Measurements from ENCODE around the gene CORO1C.

DNA sequence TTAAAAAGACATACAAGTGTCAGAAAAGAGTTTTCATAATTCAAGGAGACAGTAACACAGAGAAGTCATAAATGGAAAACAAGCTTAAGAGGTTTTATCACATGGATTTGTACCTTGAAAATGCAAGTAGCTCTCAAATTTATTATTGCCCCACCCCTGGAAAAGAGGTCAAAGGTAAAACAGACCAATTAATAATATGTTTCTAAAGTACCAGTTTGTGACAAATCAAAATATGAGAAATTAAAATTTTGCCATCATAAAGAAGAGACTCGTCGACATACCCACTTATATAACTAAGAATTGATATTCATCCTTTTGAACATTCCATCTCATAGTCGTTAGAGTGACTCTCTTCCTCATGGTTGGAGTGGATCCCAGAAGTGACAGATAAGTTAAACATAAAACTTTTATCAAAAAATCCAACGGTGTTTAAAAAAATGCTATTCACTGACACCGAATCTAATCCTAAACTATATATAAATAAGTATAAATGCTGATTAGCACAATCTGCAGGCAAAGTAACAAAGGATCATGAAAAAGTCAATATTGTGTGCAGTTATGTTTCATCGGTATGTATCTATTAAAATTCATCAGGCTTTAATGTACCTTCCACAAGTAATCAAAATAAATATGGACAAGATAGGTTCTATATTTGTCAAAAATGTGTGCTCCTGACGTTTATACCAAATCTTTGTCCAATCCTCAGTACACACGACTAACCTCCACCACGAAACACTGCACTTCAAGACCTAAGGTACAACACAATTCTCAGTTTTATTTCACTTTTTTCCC is 2.3 kb downstream of the CORO1C start:
- TF ChIP-seq, protein P1, sequence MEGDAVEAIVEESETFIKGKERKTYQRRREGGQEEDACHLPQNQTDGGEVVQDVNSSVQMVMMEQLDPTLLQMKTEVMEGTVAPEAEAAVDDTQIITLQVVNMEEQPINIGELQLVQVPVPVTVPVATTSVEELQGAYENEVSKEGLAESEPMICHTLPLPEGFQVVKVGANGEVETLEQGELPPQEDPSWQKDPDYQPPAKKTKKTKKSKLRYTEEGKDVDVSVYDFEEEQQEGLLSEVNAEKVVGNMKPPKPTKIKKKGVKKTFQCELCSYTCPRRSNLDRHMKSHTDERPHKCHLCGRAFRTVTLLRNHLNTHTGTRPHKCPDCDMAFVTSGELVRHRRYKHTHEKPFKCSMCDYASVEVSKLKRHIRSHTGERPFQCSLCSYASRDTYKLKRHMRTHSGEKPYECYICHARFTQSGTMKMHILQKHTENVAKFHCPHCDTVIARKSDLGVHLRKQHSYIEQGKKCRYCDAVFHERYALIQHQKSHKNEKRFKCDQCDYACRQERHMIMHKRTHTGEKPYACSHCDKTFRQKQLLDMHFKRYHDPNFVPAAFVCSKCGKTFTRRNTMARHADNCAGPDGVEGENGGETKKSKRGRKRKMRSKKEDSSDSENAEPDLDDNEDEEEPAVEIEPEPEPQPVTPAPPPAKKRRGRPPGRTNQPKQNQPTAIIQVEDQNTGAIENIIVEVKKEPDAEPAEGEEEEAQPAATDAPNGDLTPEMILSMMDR (IDR thresholded peaks at IDR 0.05; ENCODE audit: low read depth, low read length) = no peak
- no peak for TF ChIP-seq EZH2phosphoT487 (IDR thresholded peaks at IDR 0.05; ENCODE audit: low read depth)
